ENCODE measurements around the gene POLR2E. TPM values are rescaled to one million over a fixed set of nuclear protein-coding genes. Genes with fewer than 3 reads are reported as not detected.
A peak's percentile ranks its signal among the peaks of the same experiment; 100 is the strongest.

Gene POLR2E
- total and polyA plus RNA-seq, 2 experiments from 2014 or later: 257 to 286 TPM

GRCh38 chr19:1088416-1089010 lies 6.7 kb downstream of the POLR2E start:
- H3K27me3 Mint-ChIP-seq (ENCODE audit: insufficient read depth, low read depth, poor library complexity): peaks cover 17% of the 10 kb centered on the region
- H3K4me1 Mint-ChIP-seq: peaks cover under 1% of the 10 kb centered on the region; the same call in 1 of the 3 replicates
- H3K36me3 Mint-ChIP-seq (ENCODE audit: low read depth): peaks cover 56% of the 10 kb centered on the region
- H4K20me1 ChIP-seq (replicated peaks; ENCODE audit: insufficient read depth): peaks cover 9% of the 10 kb centered on the region
- H2AFZ ChIP-seq: no peak overlapping the region
- TF ChIP-seq POLR2AphosphoS5 (IDR thresholded peaks at IDR 0.05; ENCODE audit: low read depth) (peak; percentile 24; the same call in 1 of the 2 replicates), ETS1 (IDR thresholded peaks at IDR 0.05) (no peak), EZH2 (IDR thresholded peaks at IDR 0.05; ENCODE audit: low read depth, unreplicated experiment) (no peak)
- peaks cover 9% of the 10 kb centered on the region; the same call in 1 of the 2 replicates for H3K36me3 ChIP-seq (ENCODE audit: insufficient read depth)
- no peak overlapping the region for H3K4me2 ChIP-seq
- H3K4me1 ChIP-seq (ENCODE audit: insufficient read depth): no peaks in the 10 kb centered on the region
- no peak for DNase-seq (ENCODE audit: low spot score)
- H3K9me3 Mint-ChIP-seq: no peaks in the 10 kb centered on the region; the same call in 2 of the 3 replicates
- H3K79me2 ChIP-seq (replicated peaks; ENCODE audit: insufficient read depth): peaks cover 7% of the 10 kb centered on the region
- no peak for ATAC-seq
- no peak overlapping the region for H3K27ac ChIP-seq (ENCODE audit: low read depth)
- H3K27me3 ChIP-seq (ENCODE audit: insufficient read depth): no peaks in the 10 kb centered on the region
- H3F3A ChIP-seq (replicated peaks; ENCODE audit: low read depth): peaks cover 26% of the 10 kb centered on the region; the same call in 1 of the 2 replicates
- no peak overlapping the region for H3K4me3 Mint-ChIP-seq
- no peaks in the 10 kb centered on the region for H3K9me2 ChIP-seq (ENCODE audit: insufficient read depth)
- H3K27ac Mint-ChIP-seq: no peak overlapping the region
- H3K4me3 ChIP-seq: no peak overlapping the region

GRCh38 chr19:1087813-1088415 lies 7.3 kb downstream of the POLR2E start:
- TF ChIP-seq EZH2 (IDR thresholded peaks at IDR 0.05; ENCODE audit: low read depth, unreplicated experiment) (no peak), NANOG (IDR thresholded peaks at IDR 0.05; ENCODE audit: borderline replicate concordance) (no peak), POLR2AphosphoS5 (IDR thresholded peaks at IDR 0.05; ENCODE audit: low read depth) (no peak), CREB1 (CRISPR knock-in tag; IDR thresholded peaks at IDR 0.05; ENCODE audit: low read depth) (no peak), STAT1 (IDR thresholded peaks at IDR 0.05; ENCODE audit: unreplicated experiment) (no peak)
- Histone ChIP-seq H3K79me2 (replicated peaks; ENCODE audit: insufficient read depth) (peaks cover 1% of the 10 kb centered on the region), H3K27ac (ENCODE audit: low read depth) (0 out of 2 replicates have a peak overlapping the region, but pooled peaks have one; percentile 45), H3K4me2 (no peak overlapping the region), H2AFZ (no peak overlapping the region), H3K4me1 (ENCODE audit: insufficient read depth) (no peaks in the 10 kb centered on the region), H3F3A (replicated peaks; ENCODE audit: low read depth) (peaks cover 32% of the 10 kb centered on the region; the same call in 1 of the 2 replicates), H4K20me1 (replicated peaks; ENCODE audit: insufficient read depth) (peaks cover 9% of the 10 kb centered on the region), H3K27me3 (ENCODE audit: insufficient read depth) (no peaks in the 10 kb centered on the region), H3K36me3 (ENCODE audit: insufficient read depth) (peaks cover 9% of the 10 kb centered on the region; the same call in 1 of the 2 replicates), H3K4me3 (no peak overlapping the region), H3K9me2 (ENCODE audit: insufficient read depth) (no peaks in the 10 kb centered on the region)
- H3K4me1 Mint-ChIP-seq: no peaks in the 10 kb centered on the region
- peaks cover 56% of the 10 kb centered on the region for H3K36me3 Mint-ChIP-seq (ENCODE audit: low read depth)
- H3K27ac Mint-ChIP-seq: no peak overlapping the region
- no peak for ATAC-seq
- DNase-seq (ENCODE audit: low spot score): no peak
- H3K9me3 Mint-ChIP-seq: no peaks in the 10 kb centered on the region; the same call in 2 of the 3 replicates
- no peak overlapping the region; the same call in 2 of the 3 replicates for H3K4me3 Mint-ChIP-seq
- H3K27me3 Mint-ChIP-seq (ENCODE audit: insufficient read depth, low read depth, poor library complexity): peaks cover 16% of the 10 kb centered on the region

- DNase-seq (ENCODE audit: low spot score) (no peak), ATAC-seq (no peak)
- H3K9me3 Mint-ChIP-seq: no peaks in the 10 kb centered on the region; the same call in 2 of the 3 replicates
- Histone ChIP-seq H3K4me2 (no peak overlapping the region), H3K36me3 (ENCODE audit: insufficient read depth) (no peaks in the 10 kb centered on the region; the same call in 1 of the 2 replicates), H3K79me2 (replicated peaks; ENCODE audit: insufficient read depth) (no peaks in the 10 kb centered on the region), H3K27ac (ENCODE audit: low read depth) (peak overlapping the region; percentile 69), H3K9me2 (ENCODE audit: insufficient read depth) (no peaks in the 10 kb centered on the region), H3K4me1 (ENCODE audit: insufficient read depth) (no peaks in the 10 kb centered on the region), H4K20me1 (replicated peaks; ENCODE audit: insufficient read depth) (peaks cover 3% of the 10 kb centered on the region; the same call in 1 of the 2 replicates), H2AFZ (no peak overlapping the region), H3F3A (replicated peaks; ENCODE audit: low read depth) (peaks cover 34% of the 10 kb centered on the region; the same call in 1 of the 2 replicates), H3K4me3 (no peak overlapping the region), H3K27me3 (ENCODE audit: insufficient read depth) (no peaks in the 10 kb centered on the region)
- H3K27me3 Mint-ChIP-seq (ENCODE audit: insufficient read depth, low read depth, poor library complexity): peaks cover 19% of the 10 kb centered on the region
- TF ChIP-seq EZH2phosphoT487 (IDR thresholded peaks at IDR 0.05; ENCODE audit: unreplicated experiment) (no peak), POLR2AphosphoS5 (IDR thresholded peaks at IDR 0.05; ENCODE audit: low read depth) (peak; percentile 18; the same call in 1 of the 2 replicates)
- no peak overlapping the region for H3K4me3 Mint-ChIP-seq
- no peak overlapping the region for H3K27ac Mint-ChIP-seq
- no peaks in the 10 kb centered on the region for H3K4me1 Mint-ChIP-seq
- peaks cover 50% of the 10 kb centered on the region for H3K36me3 Mint-ChIP-seq (ENCODE audit: low read depth)
Observed at GRCh38 chr19:1086613-1087012, 8.6 kb downstream of the POLR2E start.
